Left lung (tissue), 10 donors: ENCODE results near the gene TRIM62. TPM values are rescaled to one million over a fixed set of nuclear protein-coding genes. Genes with fewer than 3 reads are reported as not detected.

ENCODE experiments used
- ATAC-seq: fragments of 200-7000 bp; cut with Tn5 transposase; one replicate; pipeline ENCODE4 v1.9.1; 2020; ENCODE audit warnings: moderate library complexity
- DNase-seq, 4 donors: peaks; one replicate each; pipeline ENCODE4 v3.0.0-alpha.2; 2013 to 2020
- H3K27ac ChIP-seq, 2 donors: fragments of 200-600 bp; sonication (generic) in 1 of 2; one replicate each; pipeline versions ENCODE4 v1.5.0 to v1.8.0; 2020 to 2021
- H3K27me3 ChIP-seq, 2 donors: fragments of 200-600 bp; sonication (generic) in 1 of 2; one replicate each; pipeline versions ENCODE4 v1.5.0 to v1.8.0; 2020 to 2021
- H3K36me3 ChIP-seq, 2 donors: fragments of 200-600 bp; sonication (generic) in 1 of 2; one replicate each; pipeline versions ENCODE4 v1.5.0 to v1.8.0; 2020 to 2021
- H3K4me1 ChIP-seq, 2 donors: fragments of 200-600 bp; one replicate each; pipeline ENCODE4 v1.8.0; 2021
- H3K4me3 ChIP-seq, 2 donors: fragments of 200-600 bp; sonication (generic) in 1 of 2; one replicate each; pipeline versions ENCODE4 v1.5.0 to v1.8.0; 2020 to 2021; ENCODE audit warnings: mild to moderate bottlenecking in 1 of 2
- H3K9me3 ChIP-seq, 2 donors: fragments of 200-600 bp; sonication (generic) in 1 of 2; one replicate each; pipeline versions ENCODE4 v1.5.0 to v1.8.0; 2020 to 2021
- intact Hi-C, 2 donors: fragments of 100-400 bp; cut with DNase I; formaldehyde crosslinking; loops; one replicate each; pipeline versions ENCODE4 v1.11.2 to v1.14.2; 2022
- polyA plus RNA-seq, 6 donors: library from polyadenylated mRNA; unstranded; fragments of 120-200 nt; gene quantifications; one replicate each; pipeline ENCODE4 v1.2.1, GENCODE V29; 2013; ENCODE audit not compliant: insufficient read length in 6 of 6
- total RNA-seq, 2 donors: library from RNA; stranded (reverse); fragmentation: NEBNext Ultra II Directional; extraction: Animal tissue kit (Norgen Biotek cat#: 25700); gene quantifications; one replicate each; pipeline ENCODE4 v1.2.1, GENCODE V29; 2021
- TF ChIP-seq, protein P1 (sequence below), 2 donors: fragments of 200-600 bp; sonication (generic) in 1 of 2; IDR thresholded peaks; one replicate each; pipeline versions ENCODE4 v1.5.0 to v1.8.0; 2021; ENCODE audit warnings: antibody characterized with exemption in 2 of 2
- donor health status: DM: no; HTN: yes; CAD: no.
- donor health status: DM: no; HTN: no; CAD: no.

The TRIM62 gene
- total and polyA plus RNA-seq, 8 donors, result 4.4 to 6.4 (median 5.9) TPM

DNA sequence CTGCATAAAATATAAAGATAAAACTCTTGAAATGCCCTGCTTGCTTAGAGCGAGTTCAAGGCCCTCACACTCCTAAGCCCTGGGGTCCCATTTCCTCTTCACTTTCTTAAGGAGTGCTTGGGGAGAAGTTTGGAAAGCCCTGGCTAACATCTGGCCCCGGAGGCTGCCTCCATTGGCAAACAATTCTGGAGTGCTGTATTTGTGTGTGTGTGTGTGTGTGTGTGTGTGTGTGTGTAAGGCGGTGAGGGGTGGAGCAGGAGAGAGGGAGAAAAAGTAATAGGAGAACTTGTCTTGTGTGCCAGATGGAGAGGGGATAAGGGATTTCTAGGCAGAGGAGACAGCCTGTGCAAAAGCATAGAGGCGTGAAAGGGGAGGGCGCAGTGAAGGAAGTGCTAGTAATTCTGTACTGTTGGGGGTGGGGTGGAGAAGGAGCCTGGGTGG lies 578 bp upstream of the TRIM62 start:
- H3K9me3 ChIP-seq, result no peaks in the 10 kb centered on the region
- TF ChIP-seq, protein P1, sequence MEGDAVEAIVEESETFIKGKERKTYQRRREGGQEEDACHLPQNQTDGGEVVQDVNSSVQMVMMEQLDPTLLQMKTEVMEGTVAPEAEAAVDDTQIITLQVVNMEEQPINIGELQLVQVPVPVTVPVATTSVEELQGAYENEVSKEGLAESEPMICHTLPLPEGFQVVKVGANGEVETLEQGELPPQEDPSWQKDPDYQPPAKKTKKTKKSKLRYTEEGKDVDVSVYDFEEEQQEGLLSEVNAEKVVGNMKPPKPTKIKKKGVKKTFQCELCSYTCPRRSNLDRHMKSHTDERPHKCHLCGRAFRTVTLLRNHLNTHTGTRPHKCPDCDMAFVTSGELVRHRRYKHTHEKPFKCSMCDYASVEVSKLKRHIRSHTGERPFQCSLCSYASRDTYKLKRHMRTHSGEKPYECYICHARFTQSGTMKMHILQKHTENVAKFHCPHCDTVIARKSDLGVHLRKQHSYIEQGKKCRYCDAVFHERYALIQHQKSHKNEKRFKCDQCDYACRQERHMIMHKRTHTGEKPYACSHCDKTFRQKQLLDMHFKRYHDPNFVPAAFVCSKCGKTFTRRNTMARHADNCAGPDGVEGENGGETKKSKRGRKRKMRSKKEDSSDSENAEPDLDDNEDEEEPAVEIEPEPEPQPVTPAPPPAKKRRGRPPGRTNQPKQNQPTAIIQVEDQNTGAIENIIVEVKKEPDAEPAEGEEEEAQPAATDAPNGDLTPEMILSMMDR (IDR thresholded peaks at IDR 0.05), result no peak
- peak; percentile 32 for ATAC-seq
- H3K27ac ChIP-seq, result peak overlapping the region in 1 of 2 donors; percentile 26
- H3K36me3 ChIP-seq, result no peaks in the 10 kb centered on the region
- peaks cover 3 to 18% of the 10 kb centered on the region in 2 donors for H3K4me1 ChIP-seq
- H3K27me3 ChIP-seq, result no peaks in the 10 kb centered on the region
- DNase-seq, result peak in 2 of 4 donors; percentile 67 to 76
- H3K4me3 ChIP-seq, result peak overlapping the region; percentile 78 to 80
- intact Hi-C loops, result no loop called here

DNA sequence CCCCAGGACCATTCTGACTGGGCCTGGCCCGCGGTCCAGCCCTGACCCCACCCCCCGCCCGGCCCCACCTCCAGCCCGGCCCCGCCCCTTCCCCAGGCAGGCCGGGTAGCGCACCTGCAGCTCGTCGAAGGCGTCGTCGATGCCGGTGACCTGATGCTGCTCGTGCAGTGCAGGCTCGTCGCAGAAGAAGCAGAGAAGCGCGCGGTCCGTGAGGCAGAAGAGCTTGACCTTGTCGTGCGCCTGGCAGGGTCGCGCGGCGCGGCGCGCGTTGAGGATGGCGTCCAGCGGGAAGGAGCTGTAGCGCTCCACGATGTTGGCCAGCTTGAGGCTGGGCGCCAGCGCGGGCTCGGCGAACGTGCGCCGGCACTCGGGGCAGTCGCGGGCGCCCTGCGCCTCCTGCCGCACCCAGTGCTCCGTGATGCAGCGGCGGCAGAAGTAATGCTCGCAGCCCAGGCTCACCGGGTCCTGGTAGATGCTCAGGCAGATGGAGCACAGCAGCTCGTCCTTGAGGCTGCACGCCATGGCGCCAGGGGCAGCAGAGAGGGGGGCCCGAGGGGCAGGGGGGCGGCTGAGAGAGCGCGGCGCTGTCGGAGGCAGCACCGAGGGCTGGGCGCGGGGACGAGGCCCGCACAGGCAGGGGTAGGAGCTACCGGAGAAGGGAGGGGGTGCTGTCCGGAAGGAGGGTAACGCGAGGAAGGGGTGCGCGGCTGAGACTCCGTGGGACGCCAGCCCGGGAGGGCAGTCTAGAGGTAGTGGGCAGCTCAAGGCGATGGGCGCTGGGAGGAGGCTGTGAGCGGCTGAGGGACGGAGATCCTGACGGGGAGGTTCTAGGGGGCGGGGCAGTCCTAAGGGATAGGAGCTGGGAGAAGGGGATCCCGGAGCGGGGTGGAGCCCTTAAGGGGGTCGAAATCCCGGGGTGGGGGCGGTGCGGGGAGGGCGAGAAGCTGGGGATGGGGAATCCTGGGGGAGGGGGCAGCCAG lies 642 bp downstream of the TRIM62 start:
- H3K27me3 ChIP-seq, result no peaks in the 10 kb centered on the region
- H3K4me1 ChIP-seq, result peaks cover 3 to 18% of the 10 kb centered on the region in 2 donors
- intact Hi-C loops, result no loop called here
- ATAC-seq (peak; percentile 87), DNase-seq (peak; percentile 49 to 95 (median 63))
- peak overlapping the region; percentile 7 to 55 for H3K27ac ChIP-seq
- H3K4me3 ChIP-seq, result peak overlapping the region; percentile 78 to 80
- no peaks in the 10 kb centered on the region for H3K36me3 ChIP-seq
- H3K9me3 ChIP-seq, result no peaks in the 10 kb centered on the region
- TF ChIP-seq, protein P1 (IDR thresholded peaks at IDR 0.05), result no peak

DNA sequence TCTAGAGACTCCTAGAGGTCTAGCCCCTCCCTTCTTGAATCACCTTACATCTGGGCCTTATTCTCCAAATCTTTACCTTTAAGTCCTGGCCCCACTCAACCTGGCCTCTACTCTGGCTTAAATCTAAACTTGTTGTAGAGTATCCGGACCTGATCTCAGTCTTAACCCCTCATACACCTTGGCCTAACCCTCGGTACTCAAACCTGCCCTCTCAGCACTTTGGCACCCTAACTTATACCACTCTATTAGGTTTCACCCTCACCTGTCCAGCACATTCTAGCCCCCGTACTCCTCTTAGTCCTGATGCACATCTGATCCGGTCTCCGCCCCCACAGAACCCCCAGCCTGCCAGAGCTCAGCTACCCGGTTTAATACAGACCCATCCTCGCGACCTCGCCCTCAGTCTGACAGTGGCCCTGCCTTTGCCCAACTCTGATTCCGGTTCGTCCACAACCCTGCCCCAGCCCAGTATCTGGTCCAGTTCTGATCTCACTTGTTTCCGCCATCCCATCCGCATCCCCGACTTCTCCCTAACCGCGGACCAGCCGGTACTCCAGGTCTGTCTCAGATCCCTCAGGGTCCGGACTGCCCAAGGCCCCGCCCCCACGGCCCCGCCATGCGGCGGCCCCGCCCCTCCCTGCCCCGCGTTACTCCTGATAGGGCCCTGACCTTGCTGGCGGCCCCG lies 1.5 kb downstream of the TRIM62 start:
- intact Hi-C loops, result no loop called here
- peak overlapping the region; percentile 78 to 80 for H3K4me3 ChIP-seq
- no peaks in the 10 kb centered on the region for H3K9me3 ChIP-seq
- DNase-seq (peak in 2 of 4 donors; percentile 90 to 92), ATAC-seq (no peak)
- H3K27ac ChIP-seq, result no peak overlapping the region
- H3K4me1 ChIP-seq, result peaks cover 3 to 18% of the 10 kb centered on the region in 2 donors
- no peaks in the 10 kb centered on the region for H3K27me3 ChIP-seq
- TF ChIP-seq, protein P1 (IDR thresholded peaks at IDR 0.05), result no peak
- H3K36me3 ChIP-seq, result no peaks in the 10 kb centered on the region

DNA sequence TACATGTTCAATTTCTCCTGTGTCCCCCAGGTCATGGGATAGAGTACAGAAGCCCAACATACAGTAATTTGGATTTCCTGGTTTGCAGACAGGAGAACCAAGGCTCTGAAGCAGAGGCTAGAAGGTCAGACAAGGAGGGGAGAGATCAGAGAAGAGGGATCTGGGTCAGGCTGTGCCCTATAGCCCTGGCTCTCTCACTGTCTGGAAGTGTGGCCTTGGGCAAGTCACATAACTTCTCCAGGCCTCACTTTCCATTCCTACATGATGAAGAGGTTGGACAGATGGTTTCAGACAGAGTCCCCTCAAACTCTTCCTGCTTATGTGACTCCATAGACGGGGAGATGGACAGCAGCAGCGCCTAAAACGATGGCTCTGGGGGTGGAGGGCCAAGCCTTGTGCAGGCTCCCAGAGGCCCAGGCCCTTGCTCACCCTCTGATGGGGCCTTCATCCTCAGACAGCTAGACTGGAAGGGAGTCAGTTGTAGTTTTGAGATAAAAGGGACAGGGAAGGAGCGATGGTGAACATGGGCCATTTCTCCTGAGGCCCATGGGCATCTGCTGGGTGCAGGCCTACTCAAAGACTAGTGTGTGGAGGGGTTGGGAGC lies 2.9 kb downstream of the TRIM62 start:
- H3K9me3 ChIP-seq, result no peaks in the 10 kb centered on the region
- DNase-seq, result no peak
- no peak overlapping the region for H3K4me3 ChIP-seq
- TF ChIP-seq, protein P1 (IDR thresholded peaks at IDR 0.05), result no peak
- H3K36me3 ChIP-seq, result no peaks in the 10 kb centered on the region
- no peaks in the 10 kb centered on the region for H3K27me3 ChIP-seq
- ATAC-seq, result no peak
- intact Hi-C loops, result no loop called here
- H3K27ac ChIP-seq, result no peak overlapping the region
- H3K4me1 ChIP-seq, result peaks cover 3 to 18% of the 10 kb centered on the region in 2 donors
